H1 (cell line): ENCODE results near the gene BBIP1. TPM values are rescaled to one million over a fixed set of nuclear protein-coding genes. Genes with fewer than 3 reads are reported as not detected.

Experiments used
- CBX5 ChIP-seq: fragments of 300-800, 300-1000 bp; sonication (generic); IDR thresholded peaks from 2 replicates; pipeline ENCODE4 v1.7.1; 2016; ENCODE audit warnings: antibody characterized with exemption, low read length, low read depth
- FOSL1 ChIP-seq: IDR thresholded peaks from 2 replicates; pipeline ENCODE4 v1.6.1; 2011; ENCODE audit warnings: mild to moderate bottlenecking, low read depth, low read length, moderate library complexity; ENCODE audit not compliant: insufficient read depth
- GABPA ChIP-seq: IDR thresholded peaks from 2 replicates; pipeline ENCODE4 v1.6.1; 2011; ENCODE audit warnings: mild to moderate bottlenecking, low read length, moderate library complexity, borderline replicate concordance; ENCODE audit not compliant: insufficient read depth
- RFX5 ChIP-seq: IDR thresholded peaks from 2 replicates; pipeline ENCODE4 v1.6.1; 2011; ENCODE audit warnings: low read depth, low read length, improper control_type of control experiment, borderline replicate concordance
- TAF1 ChIP-seq: IDR thresholded peaks from 2 replicates; pipeline ENCODE4 v1.6.1; 2011; ENCODE audit warnings: mild to moderate bottlenecking, low read depth, low read length
- ZNF274 ChIP-seq: IDR thresholded peaks from 2 replicates; pipeline ENCODE4 v1.7.0; 2012; ENCODE audit warnings: low read length, borderline replicate concordance; ENCODE audit errors: extremely low read depth
- polyA plus RNA-seq, 7 experiments: library from polyadenylated mRNA; depleted of rRNA in 3 of 7; stranded (reverse) in 5 of 7; unstranded in 2 of 7; fragments of >200 nt in 5 of 7; fragments of 200-250 nt in 2 of 7; gene quantifications; 1 replicate in 5 of 7; 2 replicates in 1 of 7; 4 replicates in 1 of 7; pipeline versions ENCODE4 v1.2.1 to v1.2.3, GENCODE V29; 2011 to 2013; ENCODE audit warnings: missing spikeins in 2 of 7, mixed read lengths in 2 of 7
- total RNA-seq: library from RNA; stranded (reverse); fragmentation: NEBNext Ultra II Directional; extraction: Animal tissue kit (Norgen Biotek cat#: 25700); gene quantifications from 2 replicates; pipeline ENCODE4 v1.2.1, GENCODE V29; 2021

BBIP1 gene
- total and polyA plus RNA-seq, 2 of the 8 experiments (the other 6 are each of a cell fraction or from before 2014, with no cell fraction given) = 8.8 to 19.6 TPM

DNA sequence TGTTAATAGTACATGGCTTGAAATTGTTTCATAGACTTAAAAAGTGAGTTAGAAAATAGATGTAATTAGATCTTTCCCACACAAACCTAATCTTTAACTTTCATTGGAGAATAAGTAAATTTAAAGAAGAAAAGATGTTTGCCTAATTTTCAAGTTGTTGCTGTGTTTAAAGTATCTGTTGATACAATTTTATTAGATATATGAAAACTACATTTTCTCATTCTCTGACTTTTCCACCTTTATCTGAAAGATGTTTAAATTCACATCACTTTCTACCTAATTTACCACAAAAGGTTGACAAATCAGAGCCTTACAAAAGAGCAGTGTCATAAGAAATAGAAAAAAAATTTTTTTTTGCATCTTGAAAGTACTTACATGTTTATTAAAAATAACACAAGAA lies 46.2 kb upstream of the BBIP1 start (continued):
- no peak for TF ChIP-seq CBX5
- no peak for TF ChIP-seq RFX5
- no peak for TF ChIP-seq FOSL1
- no peak for TF ChIP-seq ZNF274
- no peak for TF ChIP-seq TAF1
- no peak for TF ChIP-seq GABPA
- TF ChIP-seq, all 59 proteins: peak for 0
